ENCODE results near the gene IGF1R. TPM values are rescaled to one million over a fixed set of nuclear protein-coding genes. Genes with fewer than 3 reads are reported as not detected.

IGF1R gene
- total and polyA plus RNA-seq, 8 donors = 8.1 to 50.3 (median 36.0) TPM

GRCh38 chr15:98717942-98718341, 69.6 kb downstream of the IGF1R start:
- no peak overlapping the region for H3K4me3 ChIP-seq
- H3K27me3 ChIP-seq = no peaks in the 10 kb centered on the region
- TF ChIP-seq, protein P1, sequence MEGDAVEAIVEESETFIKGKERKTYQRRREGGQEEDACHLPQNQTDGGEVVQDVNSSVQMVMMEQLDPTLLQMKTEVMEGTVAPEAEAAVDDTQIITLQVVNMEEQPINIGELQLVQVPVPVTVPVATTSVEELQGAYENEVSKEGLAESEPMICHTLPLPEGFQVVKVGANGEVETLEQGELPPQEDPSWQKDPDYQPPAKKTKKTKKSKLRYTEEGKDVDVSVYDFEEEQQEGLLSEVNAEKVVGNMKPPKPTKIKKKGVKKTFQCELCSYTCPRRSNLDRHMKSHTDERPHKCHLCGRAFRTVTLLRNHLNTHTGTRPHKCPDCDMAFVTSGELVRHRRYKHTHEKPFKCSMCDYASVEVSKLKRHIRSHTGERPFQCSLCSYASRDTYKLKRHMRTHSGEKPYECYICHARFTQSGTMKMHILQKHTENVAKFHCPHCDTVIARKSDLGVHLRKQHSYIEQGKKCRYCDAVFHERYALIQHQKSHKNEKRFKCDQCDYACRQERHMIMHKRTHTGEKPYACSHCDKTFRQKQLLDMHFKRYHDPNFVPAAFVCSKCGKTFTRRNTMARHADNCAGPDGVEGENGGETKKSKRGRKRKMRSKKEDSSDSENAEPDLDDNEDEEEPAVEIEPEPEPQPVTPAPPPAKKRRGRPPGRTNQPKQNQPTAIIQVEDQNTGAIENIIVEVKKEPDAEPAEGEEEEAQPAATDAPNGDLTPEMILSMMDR (IDR thresholded peaks at IDR 0.05) = no peak
- H3K9me3 ChIP-seq = no peaks in the 10 kb centered on the region
- intact Hi-C loops (cut with DNase I) = no loop called here
- no peak overlapping the region for H3K27ac ChIP-seq
- no peaks in the 10 kb centered on the region for H3K36me3 ChIP-seq
- DNase-seq (no peak), FAIRE-seq (no peak), ATAC-seq (no peak)
- WGBS, 2 donors = 88 to 91% methylated on average over 11 of the region's 11 CpGs
- peaks cover 5 to 17% (median 7%) of the 10 kb centered on the region in 3 donors for H3K4me1 ChIP-seq

DNA sequence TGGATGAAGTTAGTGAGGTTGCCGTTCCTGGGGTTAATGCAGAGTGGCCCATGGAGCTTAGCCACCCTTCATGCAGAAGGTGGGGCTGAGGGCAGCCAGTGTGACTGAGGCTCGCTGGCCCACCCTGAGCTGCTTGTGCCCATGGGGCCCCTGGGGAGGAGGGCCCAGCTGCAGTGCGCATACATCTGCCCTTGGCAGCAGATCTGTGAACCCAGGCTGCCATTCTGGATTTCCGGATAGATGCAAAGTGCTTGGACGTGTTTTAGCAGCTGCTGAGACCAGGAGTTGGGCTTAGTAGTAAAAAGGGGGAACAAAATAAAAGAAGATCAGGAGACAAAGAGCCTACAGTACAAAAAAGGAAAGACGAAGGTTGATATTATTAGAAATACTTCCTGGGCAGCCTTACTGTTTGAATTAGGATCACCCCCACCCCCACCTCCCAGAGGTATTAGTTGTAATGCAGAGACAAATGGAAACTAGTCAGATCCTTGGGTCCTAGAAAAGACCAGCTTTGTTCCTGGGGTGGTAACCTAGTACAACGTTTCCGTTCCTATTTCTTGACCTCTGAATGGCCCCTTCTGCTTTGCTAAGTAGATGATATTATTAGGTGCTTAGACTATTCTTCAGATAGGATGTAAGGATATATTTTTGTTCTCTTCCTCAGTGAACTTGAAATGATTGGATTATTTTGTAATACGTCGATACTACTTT, 70.2 kb downstream of the IGF1R start:
- WGBS, 2 donors = 67 to 71% methylated on average over 10 of the region's 10 CpGs
- H3K4me3 ChIP-seq = no peak overlapping the region
- TF ChIP-seq, protein P1 (IDR thresholded peaks at IDR 0.05) = no peak
- no peaks in the 10 kb centered on the region for H3K27me3 ChIP-seq
- peaks cover 2 to 24% (median 4%) of the 10 kb centered on the region in 3 donors for H3K4me1 ChIP-seq
- intact Hi-C loops (cut with DNase I) = no loop called here
- H3K9me3 ChIP-seq = no peaks in the 10 kb centered on the region
- no peak for FAIRE-seq
- no peak for ATAC-seq
- no peak for DNase-seq
- no peaks in the 10 kb centered on the region for H3K36me3 ChIP-seq
- no peak overlapping the region for H3K27ac ChIP-seq

- Histone ChIP-seq H3K4me3 (no peak overlapping the region), H3K27me3 (no peaks in the 10 kb centered on the region), H3K4me1 (peaks cover 4 to 24% (median 6%) of the 10 kb centered on the region in 3 donors), H3K36me3 (no peaks in the 10 kb centered on the region), H3K9me3 (no peaks in the 10 kb centered on the region), H3K27ac (no peak overlapping the region)
- DNase-seq (no peak), FAIRE-seq (no peak), ATAC-seq (no peak)
- intact Hi-C loops (cut with DNase I) = no loop called here
- TF ChIP-seq, protein P1 (IDR thresholded peaks at IDR 0.05) = no peak
- whole genome bisulfite sequencing, 2 donors = 70 to 84% methylated on average over 5 of the region's 5 CpGs
Observed at GRCh38 chr15:98719137-98719740, 70.9 kb downstream of the IGF1R start.

DNA sequence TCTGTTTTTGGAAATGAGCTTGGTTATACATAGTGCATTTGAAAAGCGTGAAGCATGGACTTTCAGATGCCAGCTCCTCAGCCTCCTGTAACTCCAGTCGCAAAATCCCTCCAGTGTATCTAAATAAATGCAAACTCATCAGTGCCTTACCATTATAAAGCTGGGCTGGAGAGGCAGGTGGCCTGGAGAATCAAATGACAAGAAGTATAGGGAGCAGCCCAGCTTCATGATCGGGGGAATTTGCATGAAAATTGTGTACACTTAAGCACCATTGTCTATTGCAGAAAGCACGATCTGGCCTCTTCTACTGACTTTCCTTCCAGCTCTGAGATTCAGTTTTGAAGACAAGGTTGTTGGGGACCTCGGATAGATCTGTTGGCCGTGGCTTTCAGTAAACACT, 71.7 kb downstream of the IGF1R start:
- no peak for FAIRE-seq
- Histone ChIP-seq H3K4me1 (peaks cover 10 to 24% (median 12%) of the 10 kb centered on the region in 3 donors), H3K4me3 (no peak overlapping the region), H3K27ac (no peak overlapping the region), H3K27me3 (no peaks in the 10 kb centered on the region), H3K9me3 (no peaks in the 10 kb centered on the region), H3K36me3 (no peaks in the 10 kb centered on the region)
- intact Hi-C loops (cut with DNase I) = no loop called here
- TF ChIP-seq, protein P1 (IDR thresholded peaks at IDR 0.05) = no peak
- no peak for DNase-seq
- no peak for ATAC-seq
- WGBS, 2 donors = 87 to 94% methylated on average over 6 of the region's 6 CpGs

Measured in pancreas (tissue), 10 donors.